ENCODE data around the gene GPR146.

Gene GPR146

GRCh38 chr7:1007901-1008300 lies 36.4 kb upstream of the GPR146 start:
- TF ChIP-seq CTCF (IDR thresholded peaks at IDR 0.05; ENCODE audit: low read depth, low read length): no peak
- no peak for DNase-seq (ENCODE audit: low read depth in 2 of 2)
- no peak overlapping the region for H3K4me3 ChIP-seq (replicated peaks in 1 of 2; ENCODE audit: low read depth in 2 of 2, low read length in 2 of 2)

GRCh38 chr7:1008733-1009363 lies 35.5 kb upstream of the GPR146 start:
- H3K4me3 ChIP-seq (replicated peaks in 1 of 2; ENCODE audit: low read depth in 2 of 2, low read length in 2 of 2): no peak overlapping the region
- TF ChIP-seq CTCF (IDR thresholded peaks at IDR 0.05; ENCODE audit: low read depth, low read length): no peak
- DNase-seq (ENCODE audit: low read depth in 2 of 2): no peak

- no peak for DNase-seq (ENCODE audit: low read depth in 2 of 2)
- TF ChIP-seq CTCF (IDR thresholded peaks at IDR 0.05; ENCODE audit: low read depth, low read length): no peak
- H3K4me3 ChIP-seq (replicated peaks in 1 of 2; ENCODE audit: low read depth in 2 of 2, low read length in 2 of 2): no peak overlapping the region
Measured at GRCh38 chr7:1009747-1010146, 34.6 kb upstream of the GPR146 start.

GRCh38 chr7:1010226-1010625 lies 34.1 kb upstream of the GPR146 start:
- no peak for DNase-seq (ENCODE audit: low read depth in 2 of 2)
- no peak overlapping the region for H3K4me3 ChIP-seq (replicated peaks in 1 of 2; ENCODE audit: low read depth in 2 of 2, low read length in 2 of 2)
- no peak for TF ChIP-seq CTCF (IDR thresholded peaks at IDR 0.05; ENCODE audit: low read depth, low read length)

- TF ChIP-seq CTCF (IDR thresholded peaks at IDR 0.05; ENCODE audit: low read depth, low read length): no peak
- H3K4me3 ChIP-seq (replicated peaks in 1 of 2; ENCODE audit: low read depth in 2 of 2, low read length in 2 of 2): no peak overlapping the region
- no peak for DNase-seq (ENCODE audit: low read depth in 2 of 2)
Measured at GRCh38 chr7:1011297-1012003, 32.9 kb upstream of the GPR146 start.

- TF ChIP-seq CTCF (IDR thresholded peaks at IDR 0.05; ENCODE audit: low read depth, low read length): no peak
- DNase-seq (ENCODE audit: low read depth in 2 of 2): no peak
- no peak overlapping the region for H3K4me3 ChIP-seq (replicated peaks in 1 of 2; ENCODE audit: low read depth in 2 of 2, low read length in 2 of 2)
Measured at GRCh38 chr7:1012004-1012715, 32.2 kb upstream of the GPR146 start.
